HL-60 (cell line): ENCODE results near the gene TTC13.

Experiments
- CTCF ChIP-seq: IDR thresholded peaks from one replicate; pipeline ENCODE4 v1.5.1; 2011; ENCODE audit warnings: low read length, control low read depth, inconsistent platforms; ENCODE audit not compliant: insufficient read depth
- GABPA ChIP-seq: IDR thresholded peaks from 2 replicates; pipeline ENCODE4 v1.6.1; 2012; ENCODE audit warnings: low read depth
- POLR2AphosphoS5 ChIP-seq: IDR thresholded peaks from 2 replicates; pipeline ENCODE4 v1.6.1; 2012; ENCODE audit warnings: low read depth
- REST ChIP-seq: IDR thresholded peaks from 2 replicates; pipeline ENCODE4 v1.6.1; 2012; ENCODE audit warnings: low read depth; ENCODE audit not compliant: insufficient replicate concordance

GRCh38 chr1:231026576-231026975 is 47.9 kb upstream of the TTC13 start:
- TF ChIP-seq POLR2AphosphoS5, result no peak
- no peak for TF ChIP-seq REST
- TF ChIP-seq CTCF, result no peak
- no peak for TF ChIP-seq GABPA
